Right atrium auricular region (tissue), 2 donors: ENCODE results near the gene AMN1. TPM values are rescaled to one million over a fixed set of nuclear protein-coding genes. Genes with fewer than 3 reads are reported as not detected.

Source experiments
- DNase-seq: peaks from one replicate; pipeline ENCODE4 v3.0.0-alpha.2; 2019; ENCODE audit warnings: low spot score
- H3K27ac ChIP-seq, 2 donors: fragments of 200-600 bp; sonication (generic); 1 replicate in 1 of 2; 2 replicates in 1 of 2; pipeline ENCODE4 v1.5.1; 2016 to 2019
- H3K27me3 ChIP-seq, 2 donors: fragments of 200-600 bp; sonication (generic); one replicate each; pipeline versions ENCODE4 v1.5.1 to v1.6.0; 2017 to 2019
- H3K36me3 ChIP-seq: fragments of 200-600 bp; sonication (generic); one replicate; pipeline ENCODE4 v1.5.1; 2016
- H3K4me1 ChIP-seq, 2 donors: fragments of 200-600 bp; sonication (generic); one replicate each; pipeline versions ENCODE4 v1.5.1 to v1.6.0; 2017 to 2019
- H3K4me3 ChIP-seq, 2 donors: fragments of 200-600 bp; sonication (generic); 1 replicate in 1 of 2; 2 replicates in 1 of 2; pipeline ENCODE4 v1.5.1; 2017 to 2019; ENCODE audit warnings: mild to moderate bottlenecking in 1 of 2, moderate library complexity in 1 of 2
- H3K9me3 ChIP-seq, 2 donors: fragments of 200-600 bp; sonication (generic); one replicate each; pipeline ENCODE4 v1.5.1; 2019
- total RNA-seq, 2 donors: library from RNA; depleted of rRNA; stranded (reverse); fragments of >200 nt; gene quantifications; one replicate each; pipeline ENCODE4 v1.1.0, GENCODE V29; 2016
- TF ChIP-seq, protein P1 (sequence below), 2 donors: fragments of 200-600 bp; sonication (generic); IDR thresholded peaks; one replicate each; pipeline ENCODE4 v1.5.1; 2019; ENCODE audit warnings: antibody characterized with exemption in 2 of 2

The AMN1 gene
- 10 to 100 TPM; 10.4 to 17.8 TPM for total RNA-seq

DNA sequence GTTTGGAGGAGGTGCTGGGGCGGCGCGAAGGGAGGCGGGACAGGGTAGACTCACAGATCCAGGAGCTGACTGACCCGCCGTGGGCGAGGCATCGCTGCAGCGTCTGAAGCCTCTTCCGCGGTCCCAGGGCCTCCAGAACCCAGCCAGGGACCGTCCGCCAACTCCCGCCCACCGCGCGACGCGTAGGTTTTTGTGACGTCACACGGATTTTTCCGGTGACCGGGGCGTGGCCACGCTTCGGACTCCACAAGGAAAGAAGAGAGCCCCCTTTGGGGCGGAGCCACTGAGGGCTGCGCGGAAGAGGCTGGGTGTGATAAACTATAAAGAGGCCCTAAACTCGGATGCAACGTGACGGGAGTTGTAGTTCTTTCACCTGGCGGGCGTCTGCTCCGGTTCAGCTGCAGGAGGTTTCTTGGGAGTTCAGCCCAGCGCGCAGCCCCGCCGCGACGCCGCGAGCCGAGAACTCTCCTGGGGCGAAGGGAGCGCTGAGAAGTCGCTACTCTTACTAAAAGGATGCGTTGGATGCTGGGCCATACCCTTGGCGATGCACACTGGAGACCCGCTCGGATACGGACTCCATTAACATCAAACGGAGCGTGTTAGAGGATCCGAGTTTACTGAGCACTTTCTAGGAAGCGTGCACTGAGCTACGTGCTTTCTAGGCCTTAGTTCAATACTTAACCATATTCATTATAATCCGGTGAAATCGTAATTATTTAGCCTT, at the start of gene AMN1:
Gene AMN1, minus strand, starts transcription at position 105 of the 724 bp plus-strand sequence. Its CDS starts 13 bp downstream, at position 92.
- Histone ChIP-seq H3K9me3 (peaks cover 0 to 16% of the 10 kb centered on the region in 2 donors), H3K27me3 (no peaks in the 10 kb centered on the region), H3K4me3 (peak within 1 kb of the TSS; percentile 50 to 64), H3K36me3 (no peaks in the 10 kb centered on the region), H3K27ac (peak within 1 kb of the TSS; percentile 95), H3K4me1 (peaks cover 0 to 44% of the 10 kb centered on the region in 2 donors)
- TF ChIP-seq, protein P1, sequence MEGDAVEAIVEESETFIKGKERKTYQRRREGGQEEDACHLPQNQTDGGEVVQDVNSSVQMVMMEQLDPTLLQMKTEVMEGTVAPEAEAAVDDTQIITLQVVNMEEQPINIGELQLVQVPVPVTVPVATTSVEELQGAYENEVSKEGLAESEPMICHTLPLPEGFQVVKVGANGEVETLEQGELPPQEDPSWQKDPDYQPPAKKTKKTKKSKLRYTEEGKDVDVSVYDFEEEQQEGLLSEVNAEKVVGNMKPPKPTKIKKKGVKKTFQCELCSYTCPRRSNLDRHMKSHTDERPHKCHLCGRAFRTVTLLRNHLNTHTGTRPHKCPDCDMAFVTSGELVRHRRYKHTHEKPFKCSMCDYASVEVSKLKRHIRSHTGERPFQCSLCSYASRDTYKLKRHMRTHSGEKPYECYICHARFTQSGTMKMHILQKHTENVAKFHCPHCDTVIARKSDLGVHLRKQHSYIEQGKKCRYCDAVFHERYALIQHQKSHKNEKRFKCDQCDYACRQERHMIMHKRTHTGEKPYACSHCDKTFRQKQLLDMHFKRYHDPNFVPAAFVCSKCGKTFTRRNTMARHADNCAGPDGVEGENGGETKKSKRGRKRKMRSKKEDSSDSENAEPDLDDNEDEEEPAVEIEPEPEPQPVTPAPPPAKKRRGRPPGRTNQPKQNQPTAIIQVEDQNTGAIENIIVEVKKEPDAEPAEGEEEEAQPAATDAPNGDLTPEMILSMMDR (IDR thresholded peaks at IDR 0.05): peak in 1 of 2 donors; percentile 28
- DNase-seq: peak; percentile 99

- no peak overlapping the region for H3K27ac ChIP-seq
- H3K27me3 ChIP-seq: no peaks in the 10 kb centered on the region
- TF ChIP-seq, protein P1 (IDR thresholded peaks at IDR 0.05): no peak
- H3K9me3 ChIP-seq: no peaks in the 10 kb centered on the region
- H3K36me3 ChIP-seq: no peaks in the 10 kb centered on the region
- no peak overlapping the region for H3K4me3 ChIP-seq
- no peak for DNase-seq
- no peaks in the 10 kb centered on the region for H3K4me1 ChIP-seq
These were observed 45.0 kb upstream of the AMN1 start for GRCh38 chr12:31773867-31774266.

GRCh38 chr12:31773223-31773750, 44.5 kb upstream of the AMN1 start:
- TF ChIP-seq, protein P1 (IDR thresholded peaks at IDR 0.05): no peak
- H3K36me3 ChIP-seq: no peaks in the 10 kb centered on the region
- DNase-seq: no peak
- no peaks in the 10 kb centered on the region for H3K4me1 ChIP-seq
- no peaks in the 10 kb centered on the region for H3K27me3 ChIP-seq
- no peak overlapping the region for H3K4me3 ChIP-seq
- no peak overlapping the region for H3K27ac ChIP-seq
- no peaks in the 10 kb centered on the region for H3K9me3 ChIP-seq

DNA sequence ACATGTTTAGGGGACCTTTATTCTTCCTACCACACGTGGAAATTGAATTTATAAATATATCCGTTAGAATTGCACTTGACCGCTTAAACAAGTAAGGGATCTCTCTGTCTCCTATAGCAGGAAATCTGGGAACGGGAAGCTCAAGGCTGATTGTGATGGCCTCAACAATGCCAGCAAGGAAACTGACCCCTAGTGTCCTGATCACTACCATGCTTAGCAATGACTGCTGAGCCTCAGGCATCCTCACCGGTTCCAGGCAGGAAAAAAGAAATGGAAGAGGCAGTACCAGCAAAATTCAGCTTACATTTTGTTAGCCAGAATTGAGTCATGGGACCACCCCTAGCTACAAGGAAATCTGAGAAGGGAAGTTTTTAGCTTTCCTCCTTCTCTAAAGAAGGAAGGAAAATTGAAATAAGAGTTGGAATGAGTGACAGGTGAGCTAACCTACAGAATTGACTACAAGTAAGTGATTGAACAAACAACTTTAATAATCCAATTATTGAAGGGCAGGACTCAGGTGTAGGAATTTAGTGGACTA, 43.9 kb upstream of the AMN1 start:
- Histone ChIP-seq H3K9me3 (no peaks in the 10 kb centered on the region), H3K4me3 (no peak overlapping the region), H3K27me3 (no peaks in the 10 kb centered on the region), H3K36me3 (no peaks in the 10 kb centered on the region), H3K27ac (no peak overlapping the region), H3K4me1 (no peaks in the 10 kb centered on the region)
- TF ChIP-seq, protein P1 (IDR thresholded peaks at IDR 0.05): no peak
- DNase-seq: no peak

DNA sequence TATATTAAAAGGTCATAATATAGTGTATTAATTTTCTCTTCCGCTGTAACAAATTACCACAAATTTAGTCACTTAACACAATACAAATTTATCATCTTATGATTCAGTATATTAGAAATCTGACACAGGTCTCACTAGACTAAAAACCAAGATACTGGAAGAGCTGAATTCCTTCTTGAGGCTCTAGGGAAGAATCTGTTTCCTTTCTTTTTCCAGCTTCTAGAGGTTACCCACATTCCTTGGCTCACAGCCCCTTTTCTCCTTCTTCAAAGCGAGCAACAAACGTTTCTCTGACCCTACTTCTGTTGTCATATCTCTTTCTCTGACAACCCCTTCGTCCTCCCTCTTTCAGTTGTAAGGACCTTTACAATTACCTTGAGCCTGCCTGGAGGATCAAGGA, 43.4 kb upstream of the AMN1 start:
- no peaks in the 10 kb centered on the region for H3K4me1 ChIP-seq
- H3K27ac ChIP-seq: no peak overlapping the region
- no peak for DNase-seq
- no peak overlapping the region for H3K4me3 ChIP-seq
- TF ChIP-seq, protein P1 (IDR thresholded peaks at IDR 0.05): no peak
- no peaks in the 10 kb centered on the region for H3K9me3 ChIP-seq
- no peaks in the 10 kb centered on the region for H3K36me3 ChIP-seq
- H3K27me3 ChIP-seq: no peaks in the 10 kb centered on the region
